DOHH2 (cell line): ENCODE data around the gene ITGB1BP1.

Source experiments
- H3F3A ChIP-seq: fragments of 200-600 bp; sonication (generic), shearing (Covaris generic); 2 replicates; pipeline ENCODE4 v1.6.0; 2016; ENCODE audit warnings: antibody characterized with exemption, mild to moderate bottlenecking; ENCODE audit not compliant: control insufficient read depth, insufficient read depth
- H3K27ac ChIP-seq: fragments of 200-600 bp; sonication (generic); 2 replicates; pipeline ENCODE4 v1.5.1; 2014; ENCODE audit warnings: low read depth, mild to moderate bottlenecking, low read length, moderate library complexity
- H3K27me3 ChIP-seq: fragments of 200-600 bp; sonication (generic); 2 replicates; pipeline ENCODE4 v1.6.1; 2014; ENCODE audit warnings: mild to moderate bottlenecking, low read length, mixed read lengths; ENCODE audit not compliant: control insufficient read depth
- H3K36me3 ChIP-seq: fragments of 200-600 bp; sonication (generic); 2 replicates; pipeline ENCODE4 v1.6.1; 2014; ENCODE audit warnings: mild to moderate bottlenecking, low read length, moderate library complexity, mixed read lengths; ENCODE audit not compliant: control insufficient read depth
- H3K4me1 ChIP-seq: fragments of 200-600 bp; sonication (generic); 2 replicates; pipeline ENCODE4 v1.6.1; 2014; ENCODE audit warnings: mild to moderate bottlenecking, low read length, mixed read lengths; ENCODE audit not compliant: control insufficient read depth
- H3K4me2 ChIP-seq: fragments of 200-600 bp; sonication (generic); 2 replicates; pipeline ENCODE4 v1.6.0; 2014; ENCODE audit warnings: mild to moderate bottlenecking, low read length, moderate library complexity
- H3K4me3 ChIP-seq: fragments of 200-600 bp; sonication (generic); 2 replicates; pipeline ENCODE4 v1.5.1; 2014; ENCODE audit warnings: mild to moderate bottlenecking, low read length, mixed read lengths
- H3K79me2 ChIP-seq: fragments of 200-600 bp; sonication (generic); 2 replicates; pipeline ENCODE4 v1.6.1; 2014; ENCODE audit warnings: mild to moderate bottlenecking, low read length, mixed read lengths; ENCODE audit not compliant: control insufficient read depth
- H3K9me2 ChIP-seq: fragments of 200-600 bp; sonication (generic); replicated peaks from 2 replicates; pipeline ENCODE4 v1.6.1; 2014; ENCODE audit warnings: mild to moderate bottlenecking, low read length, mixed read lengths; ENCODE audit not compliant: control insufficient read depth
- H3K9me3 ChIP-seq: fragments of 200-600 bp; sonication (generic); 2 replicates; pipeline ENCODE4 v1.6.1; 2014; ENCODE audit warnings: antibody characterized with exemption, low read length, mixed read lengths; ENCODE audit not compliant: control insufficient read depth, insufficient read depth
- H4K20me1 ChIP-seq: fragments of 200-600 bp; sonication (generic); 2 replicates; pipeline ENCODE4 v1.6.0; 2014; ENCODE audit warnings: low read depth, mild to moderate bottlenecking, antibody characterized with exemption, low read length, moderate library complexity; ENCODE audit not compliant: control insufficient read depth, insufficient read depth
- EZH2phosphoT487 ChIP-seq: fragments of 200-600 bp; sonication (generic); IDR thresholded peaks from 2 replicates; pipeline ENCODE4 v1.6.1; 2017; ENCODE audit warnings: borderline replicate concordance, mild to moderate bottlenecking, antibody characterized with exemption, low read length, moderate library complexity, mixed read lengths
- TF ChIP-seq, protein P1 (sequence below): fragments of 200-600 bp; sonication (generic); IDR thresholded peaks from one replicate; pipeline ENCODE4 v1.5.1; 2014; ENCODE audit warnings: antibody characterized with exemption, mild to moderate bottlenecking, low read depth, low read length; ENCODE audit not compliant: poor library complexity, severe bottlenecking

ITGB1BP1 gene

DNA sequence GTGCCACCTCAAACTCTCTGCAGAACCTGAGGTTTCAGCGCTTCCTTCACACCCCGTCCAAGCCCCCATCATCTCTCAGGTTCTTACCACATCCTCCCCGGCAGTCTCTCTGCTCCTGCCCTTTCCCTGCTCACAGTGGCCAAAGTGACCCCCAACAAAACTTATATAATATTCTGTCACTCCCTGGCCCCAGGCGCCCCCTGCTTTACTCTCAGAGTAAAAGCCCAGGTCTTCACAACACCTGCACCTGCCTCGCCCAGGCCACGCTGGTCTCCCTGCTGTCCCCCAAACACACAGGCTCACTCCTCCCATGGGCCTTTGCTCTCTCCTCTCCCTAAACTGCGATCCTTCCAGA is 6.4 kb downstream of the ITGB1BP1 start:
- Histone ChIP-seq H3K4me2 (no peak overlapping the region), H3K9me2 (no peaks in the 10 kb centered on the region), H3K36me3 (peaks cover 29% of the 10 kb centered on the region), H3K9me3 (no peaks in the 10 kb centered on the region), H3K4me3 (no peak overlapping the region), H3K4me1 (peaks cover 5% of the 10 kb centered on the region), H3F3A (no peaks in the 10 kb centered on the region), H3K27ac (no peak overlapping the region), H4K20me1 (no peaks in the 10 kb centered on the region), H3K27me3 (no peaks in the 10 kb centered on the region), H3K79me2 (peaks cover 51% of the 10 kb centered on the region)
- no peak for TF ChIP-seq EZH2phosphoT487
- TF ChIP-seq, protein P1, sequence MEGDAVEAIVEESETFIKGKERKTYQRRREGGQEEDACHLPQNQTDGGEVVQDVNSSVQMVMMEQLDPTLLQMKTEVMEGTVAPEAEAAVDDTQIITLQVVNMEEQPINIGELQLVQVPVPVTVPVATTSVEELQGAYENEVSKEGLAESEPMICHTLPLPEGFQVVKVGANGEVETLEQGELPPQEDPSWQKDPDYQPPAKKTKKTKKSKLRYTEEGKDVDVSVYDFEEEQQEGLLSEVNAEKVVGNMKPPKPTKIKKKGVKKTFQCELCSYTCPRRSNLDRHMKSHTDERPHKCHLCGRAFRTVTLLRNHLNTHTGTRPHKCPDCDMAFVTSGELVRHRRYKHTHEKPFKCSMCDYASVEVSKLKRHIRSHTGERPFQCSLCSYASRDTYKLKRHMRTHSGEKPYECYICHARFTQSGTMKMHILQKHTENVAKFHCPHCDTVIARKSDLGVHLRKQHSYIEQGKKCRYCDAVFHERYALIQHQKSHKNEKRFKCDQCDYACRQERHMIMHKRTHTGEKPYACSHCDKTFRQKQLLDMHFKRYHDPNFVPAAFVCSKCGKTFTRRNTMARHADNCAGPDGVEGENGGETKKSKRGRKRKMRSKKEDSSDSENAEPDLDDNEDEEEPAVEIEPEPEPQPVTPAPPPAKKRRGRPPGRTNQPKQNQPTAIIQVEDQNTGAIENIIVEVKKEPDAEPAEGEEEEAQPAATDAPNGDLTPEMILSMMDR, result no peak

DNA sequence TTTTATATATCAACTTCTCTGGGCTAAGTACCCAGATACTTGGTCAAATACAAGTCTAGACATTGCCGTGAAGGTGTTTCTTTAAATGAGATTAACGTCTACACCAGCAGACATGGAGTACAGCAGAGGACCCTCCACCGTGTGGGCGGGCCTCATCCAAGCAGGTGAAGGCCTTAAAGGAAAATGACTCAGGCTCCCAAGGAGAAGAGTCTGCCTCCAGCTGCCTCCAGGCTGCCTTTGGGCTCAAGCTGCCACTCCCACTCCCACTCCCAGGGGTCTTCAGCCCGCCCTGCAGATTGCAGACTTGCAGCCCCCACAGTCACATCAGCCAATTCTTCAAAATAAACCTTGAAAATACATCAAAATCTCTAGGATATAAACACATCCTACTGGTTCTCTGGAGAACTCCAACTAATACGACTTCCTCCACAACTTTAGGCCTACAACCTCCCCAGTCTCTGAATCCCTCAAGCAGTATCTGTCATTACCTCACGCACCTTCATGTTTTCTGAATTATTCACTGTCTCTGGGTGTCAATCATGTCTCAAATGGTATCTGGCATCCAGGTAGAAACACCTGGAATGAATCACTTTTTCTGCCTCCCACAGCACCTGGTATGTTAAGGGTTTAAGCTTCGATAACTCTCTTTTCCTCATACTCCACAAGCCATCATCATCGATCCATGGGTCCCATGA is 6.9 kb downstream of the ITGB1BP1 start:
- Histone ChIP-seq H3K4me1 (no peaks in the 10 kb centered on the region), H3F3A (no peaks in the 10 kb centered on the region), H3K79me2 (peaks cover 46% of the 10 kb centered on the region), H3K9me2 (no peaks in the 10 kb centered on the region), H3K4me3 (no peak overlapping the region), H4K20me1 (no peaks in the 10 kb centered on the region), H3K9me3 (no peaks in the 10 kb centered on the region), H3K4me2 (no peak overlapping the region), H3K27ac (no peak overlapping the region), H3K27me3 (no peaks in the 10 kb centered on the region), H3K36me3 (peaks cover 28% of the 10 kb centered on the region)
- TF ChIP-seq EZH2phosphoT487, result no peak
- TF ChIP-seq, protein P1, result no peak

DNA sequence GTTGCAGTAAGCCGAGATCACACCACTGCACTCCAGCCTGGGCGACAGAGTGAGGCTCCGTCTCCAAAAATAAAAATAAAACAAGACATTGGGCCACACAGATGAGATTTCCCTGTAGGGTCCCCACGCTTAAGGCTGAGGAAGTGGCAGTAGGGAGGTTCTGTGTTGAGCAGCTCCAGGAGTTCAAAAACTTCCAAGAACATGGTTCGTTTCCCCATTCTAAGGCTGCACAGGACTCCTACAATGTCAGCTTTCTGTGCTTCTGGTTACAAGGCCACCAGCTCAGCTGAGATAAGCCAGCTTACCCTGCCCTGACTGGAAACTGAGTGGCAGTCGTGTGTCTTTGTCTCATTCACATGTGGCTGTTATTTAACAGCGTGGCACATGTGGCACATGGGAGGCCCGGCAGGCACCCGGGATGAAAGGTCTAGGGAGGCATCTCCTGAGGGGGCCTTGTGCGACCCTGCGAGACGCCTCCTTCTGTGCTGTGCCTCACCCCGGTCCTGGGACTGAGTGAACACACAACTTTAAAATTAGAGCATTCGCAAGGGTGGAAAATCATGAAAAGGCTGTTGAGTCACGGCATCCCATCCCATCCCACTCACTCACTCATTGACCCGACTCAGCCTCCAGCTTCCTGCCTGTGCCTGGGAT is 7.7 kb downstream of the ITGB1BP1 start:
- no peaks in the 10 kb centered on the region for H3K9me2 ChIP-seq
- no peak overlapping the region for H3K4me2 ChIP-seq
- no peaks in the 10 kb centered on the region for H3K27me3 ChIP-seq
- H3K36me3 ChIP-seq, result peaks cover 35% of the 10 kb centered on the region
- no peaks in the 10 kb centered on the region for H3K9me3 ChIP-seq
- no peak for TF ChIP-seq EZH2phosphoT487
- TF ChIP-seq, protein P1, result no peak
- no peaks in the 10 kb centered on the region for H3F3A ChIP-seq
- H3K4me1 ChIP-seq, result no peaks in the 10 kb centered on the region
- H3K4me3 ChIP-seq, result no peak overlapping the region
- no peaks in the 10 kb centered on the region for H4K20me1 ChIP-seq
- no peak overlapping the region for H3K27ac ChIP-seq
- H3K79me2 ChIP-seq, result peaks cover 39% of the 10 kb centered on the region
